Fibroblast of lung (primary cell): Measurements from ENCODE around the gene ITPRID1. TPM values are rescaled to one million over a fixed set of nuclear protein-coding genes. Genes with fewer than 3 reads are reported as not detected.
"Not testable (repeated sequence)": the region's sequence is repeated elsewhere in the genome, so short reads cannot be mapped to it uniquely, and the experiment has no call there.

Experiments used
- DNase-seq, 2 donors: peaks; one replicate each; pipeline versions ENCODE4 v3.0.0 to v3.0.0-alpha.2; 2010; ENCODE audit warnings: low read depth in 2 of 2
- H2AFZ ChIP-seq: 2 replicates; pipeline ENCODE4 v1.5.1; 2012; ENCODE audit warnings: low read length, control low read depth, inconsistent platforms
- H3K27ac ChIP-seq: 2 replicates; pipeline ENCODE4 v1.5.1; 2011; ENCODE audit warnings: low read length, control low read depth; ENCODE audit not compliant: insufficient read depth
- H3K27me3 ChIP-seq: 2 replicates; pipeline ENCODE4 v1.5.1; 2011; ENCODE audit warnings: mild to moderate bottlenecking, low read length; ENCODE audit not compliant: control insufficient read depth, insufficient read depth
- H3K36me3 ChIP-seq: 2 replicates; pipeline ENCODE4 v1.5.1; 2011; ENCODE audit warnings: low read length; ENCODE audit not compliant: control insufficient read depth, insufficient read depth
- H3K4me1 ChIP-seq: 2 replicates; pipeline ENCODE4 v1.5.1; 2011; ENCODE audit warnings: low read length; ENCODE audit not compliant: control insufficient read depth, insufficient read depth; ENCODE audit errors: extremely low read depth
- H3K4me2 ChIP-seq: 2 replicates; pipeline ENCODE4 v1.5.1; 2011; ENCODE audit warnings: low read length, control low read depth; ENCODE audit not compliant: insufficient read depth; ENCODE audit errors: extremely low read depth
- H3K4me3 ChIP-seq, 4 experiments: fragments of 200-600 bp in 1 of 4; sonication (generic) in 1 of 4; replicated peaks in 1 of 4; 2 replicates each; pipeline ENCODE4 v1.5.1; 2011 to 2016; ENCODE audit warnings: low read length in 4 of 4, low read depth in 3 of 4, mild to moderate bottlenecking in 3 of 4, control low read depth in 2 of 4, inconsistent platforms in 1 of 4, mixed read lengths in 1 of 4; ENCODE audit not compliant: insufficient read depth in 1 of 4; ENCODE audit errors: control extremely low read depth in 1 of 4
- H3K79me2 ChIP-seq: 2 replicates; pipeline ENCODE4 v1.5.1; 2012; ENCODE audit warnings: mild to moderate bottlenecking, low read length, inconsistent platforms; ENCODE audit not compliant: control insufficient read depth, insufficient read depth
- H3K9ac ChIP-seq: 2 replicates; pipeline ENCODE4 v1.5.1; 2011; ENCODE audit warnings: mild to moderate bottlenecking, low read length, control low read depth; ENCODE audit not compliant: insufficient read depth
- H3K9me3 ChIP-seq: 2 replicates; pipeline ENCODE4 v1.5.1; 2012; ENCODE audit warnings: low read depth, low read length; ENCODE audit not compliant: control insufficient read depth, insufficient read depth
- H4K20me1 ChIP-seq: 2 replicates; pipeline ENCODE4 v1.5.1; 2011; ENCODE audit warnings: low read length; ENCODE audit not compliant: control insufficient read depth, insufficient read depth; ENCODE audit errors: extremely low read depth
- EZH2 ChIP-seq: IDR thresholded peaks from 2 replicates; pipeline ENCODE4 v1.5.1; 2012; ENCODE audit warnings: low read length, control low read depth, mild to moderate bottlenecking; ENCODE audit errors: missing control alignments
- polyA plus RNA-seq, 2 donors: library from polyadenylated mRNA; depleted of rRNA in 1 of 2; stranded (reverse) in 1 of 2; unstranded in 1 of 2; fragments of >200 nt; gene quantifications; 2 replicates each; pipeline ENCODE4 v1.2.1, GENCODE V29; 2011 to 2012; ENCODE audit warnings: missing spikeins in 1 of 2
- total RNA-seq: library from RNA; depleted of rRNA; stranded (reverse); fragments of >200 nt; gene quantifications from 2 replicates; pipeline ENCODE4 v1.2.1, GENCODE V29; 2014
- TF ChIP-seq, protein P1 (sequence below), 2 donors: IDR thresholded peaks in 1 of 2; conservative IDR thresholded peaks in 1 of 2; 1 replicate in 1 of 2; 2 replicates in 1 of 2; pipeline ENCODE4 v1.5.1; 2011 to 2012; ENCODE audit warnings: low read length in 2 of 2, control low read depth in 1 of 2, inconsistent platforms in 1 of 2, low read depth in 1 of 2, mild to moderate bottlenecking in 1 of 2

Gene ITPRID1
- total and polyA plus RNA-seq, 2 donors (not counting 1 experiment from before 2014, with no cell fraction given) = not detected

- no peak overlapping the region for H3K4me2 ChIP-seq
- no peaks in the 10 kb centered on the region for H3K79me2 ChIP-seq
- H3K9ac ChIP-seq = no peak overlapping the region
- no peak for DNase-seq
- H3K27ac ChIP-seq = no peak overlapping the region
- H3K9me3 ChIP-seq = no peaks in the 10 kb centered on the region
- no peaks in the 10 kb centered on the region for H3K36me3 ChIP-seq
- no peak overlapping the region for H3K4me3 ChIP-seq
- H3K27me3 ChIP-seq = no peaks in the 10 kb centered on the region
- H3K4me1 ChIP-seq = no peaks in the 10 kb centered on the region
- TF ChIP-seq, protein P1, sequence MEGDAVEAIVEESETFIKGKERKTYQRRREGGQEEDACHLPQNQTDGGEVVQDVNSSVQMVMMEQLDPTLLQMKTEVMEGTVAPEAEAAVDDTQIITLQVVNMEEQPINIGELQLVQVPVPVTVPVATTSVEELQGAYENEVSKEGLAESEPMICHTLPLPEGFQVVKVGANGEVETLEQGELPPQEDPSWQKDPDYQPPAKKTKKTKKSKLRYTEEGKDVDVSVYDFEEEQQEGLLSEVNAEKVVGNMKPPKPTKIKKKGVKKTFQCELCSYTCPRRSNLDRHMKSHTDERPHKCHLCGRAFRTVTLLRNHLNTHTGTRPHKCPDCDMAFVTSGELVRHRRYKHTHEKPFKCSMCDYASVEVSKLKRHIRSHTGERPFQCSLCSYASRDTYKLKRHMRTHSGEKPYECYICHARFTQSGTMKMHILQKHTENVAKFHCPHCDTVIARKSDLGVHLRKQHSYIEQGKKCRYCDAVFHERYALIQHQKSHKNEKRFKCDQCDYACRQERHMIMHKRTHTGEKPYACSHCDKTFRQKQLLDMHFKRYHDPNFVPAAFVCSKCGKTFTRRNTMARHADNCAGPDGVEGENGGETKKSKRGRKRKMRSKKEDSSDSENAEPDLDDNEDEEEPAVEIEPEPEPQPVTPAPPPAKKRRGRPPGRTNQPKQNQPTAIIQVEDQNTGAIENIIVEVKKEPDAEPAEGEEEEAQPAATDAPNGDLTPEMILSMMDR (conservative IDR thresholded peaks at IDR 0.05 in 1 of 2, IDR thresholded peaks at IDR 0.05 in 1 of 2; ENCODE audit: low read depth in 1 of 2, low read length in 2 of 2) = no peak
- no peak for TF ChIP-seq EZH2
- no peaks in the 10 kb centered on the region for H4K20me1 ChIP-seq
- no peak overlapping the region for H2AFZ ChIP-seq
Observed at GRCh38 chr7:31529103-31529502, 15.2 kb downstream of the ITPRID1 start.

- not testable (repeated sequence) for H4K20me1 ChIP-seq, H3K9me3 ChIP-seq, DNase-seq, H3K4me3 ChIP-seq, H3K79me2 ChIP-seq, H3K4me2 ChIP-seq, H3K27me3 ChIP-seq, H3K9ac ChIP-seq, H3K27ac ChIP-seq, H3K4me1 ChIP-seq, H3K36me3 ChIP-seq, H2AFZ ChIP-seq
Observed at GRCh38 chr7:31540651-31541185, 26.8 kb downstream of the ITPRID1 start.

- DNase-seq = no peak
- Histone ChIP-seq H3K27me3 (no peaks in the 10 kb centered on the region), H2AFZ (no peak overlapping the region), H3K27ac (no peak overlapping the region), H3K79me2 (no peaks in the 10 kb centered on the region), H3K9me3 (no peaks in the 10 kb centered on the region), H3K9ac (no peak overlapping the region), H4K20me1 (no peaks in the 10 kb centered on the region), H3K4me3 (no peak overlapping the region), H3K36me3 (no peaks in the 10 kb centered on the region), H3K4me1 (no peaks in the 10 kb centered on the region), H3K4me2 (no peak overlapping the region)
- TF ChIP-seq, protein P1 (conservative IDR thresholded peaks at IDR 0.05 in 1 of 2, IDR thresholded peaks at IDR 0.05 in 1 of 2; ENCODE audit: low read depth in 1 of 2, low read length in 2 of 2) = no peak
- no peak for TF ChIP-seq EZH2
Observed at GRCh38 chr7:31545549-31545948, 31.7 kb downstream of the ITPRID1 start.
